HG03095 (cell line): Measurements from ENCODE around the gene ELK4.
A peak's percentile ranks its signal among the peaks of the same experiment; 100 is the strongest.

Source experiments
- ATAC-seq: cut with Tn5 transposase; IDR thresholded peaks from one replicate; pipeline ENCODE4 v1.9.1; 2021; ENCODE audit warnings: moderate library complexity; ENCODE audit not compliant: unreplicated experiment

ELK4 gene

DNA sequence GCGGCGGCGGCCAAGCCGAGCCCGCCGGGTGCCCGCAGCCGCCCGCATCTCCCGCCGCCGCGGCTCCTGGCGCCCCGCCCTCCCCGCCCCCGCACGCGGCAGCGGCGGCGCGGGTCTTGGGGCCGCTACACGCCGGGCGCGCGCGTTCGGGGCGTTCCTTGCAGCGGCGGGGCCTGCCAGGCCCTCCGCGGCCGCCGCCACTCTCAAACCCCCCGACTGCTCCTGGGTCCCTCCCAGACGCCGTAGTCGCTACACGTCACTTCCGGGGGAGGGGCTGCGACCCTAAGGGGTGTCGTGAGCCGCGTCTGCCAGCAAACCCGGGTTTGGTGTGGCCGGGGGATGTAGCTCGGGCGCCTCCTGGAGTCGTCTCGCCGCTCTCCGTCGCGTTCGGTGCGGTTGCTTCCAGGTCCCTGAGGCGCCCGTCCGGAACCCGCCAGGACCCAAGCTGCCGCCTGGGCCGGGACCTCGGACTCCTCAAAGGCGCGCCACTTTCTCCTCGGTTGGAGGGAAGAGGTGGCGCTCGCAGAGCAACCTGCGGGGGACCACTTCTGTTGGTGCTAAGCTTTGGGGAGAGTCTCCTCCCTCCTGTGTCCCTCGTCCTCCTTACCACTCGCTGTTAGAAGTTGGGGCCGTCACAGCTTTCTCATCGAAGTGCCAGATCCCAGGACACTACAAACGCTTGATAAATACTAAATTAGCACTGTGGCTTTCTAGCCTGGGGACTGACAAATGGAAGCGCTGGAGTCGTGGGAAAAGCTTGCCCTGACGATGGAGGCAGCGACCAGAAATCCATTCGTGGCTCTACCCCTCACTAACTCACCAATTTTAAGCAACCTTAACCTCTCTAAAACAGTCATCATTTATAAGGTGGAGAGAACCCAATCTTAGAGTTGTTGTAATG lies at the start of gene ELK4:
ELK4 (minus strand) TSS at position 244 of the 901 bp plus-strand sequence. CDS start 8,129 bp downstream, outside the sequence.
- peak; percentile 76 for ATAC-seq

DNA sequence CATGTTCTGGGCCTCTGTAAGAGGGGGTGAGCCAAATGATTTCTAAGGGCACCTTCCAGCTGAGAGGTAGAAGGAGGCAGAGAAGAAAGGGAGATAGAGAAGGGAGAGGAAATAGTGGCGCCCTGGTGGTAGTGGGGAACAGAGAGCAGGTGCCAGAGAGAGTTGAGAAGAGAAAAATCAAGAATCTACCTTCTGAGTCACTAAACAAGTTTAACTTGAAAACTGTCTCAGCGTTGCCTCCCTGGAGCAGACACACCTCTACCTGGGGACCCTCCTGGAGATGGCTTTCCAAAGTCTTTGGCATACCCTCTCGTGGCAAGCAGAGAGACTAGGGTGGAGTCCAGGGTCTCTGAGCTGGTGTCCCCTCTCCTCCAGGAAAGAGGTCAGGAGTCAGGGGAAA lies 49.6 kb upstream of the ELK4 start:
- ATAC-seq = no peak

- ATAC-seq = no peak
Measured at GRCh38 chr1:205680073-205680851, 48.5 kb upstream of the ELK4 start, which contains the start of gene SLC45A3. Gene SLC45A3 (minus strand): TSS chr1:205680509. CDS start chr1:205664656, 15,853 bp downstream.

- no peak for ATAC-seq
Measured at GRCh38 chr1:205678286-205679111, 46.7 kb upstream of the ELK4 start.

- no peak for ATAC-seq
Measured at GRCh38 chr1:205677167-205677566, 45.4 kb upstream of the ELK4 start.

DNA sequence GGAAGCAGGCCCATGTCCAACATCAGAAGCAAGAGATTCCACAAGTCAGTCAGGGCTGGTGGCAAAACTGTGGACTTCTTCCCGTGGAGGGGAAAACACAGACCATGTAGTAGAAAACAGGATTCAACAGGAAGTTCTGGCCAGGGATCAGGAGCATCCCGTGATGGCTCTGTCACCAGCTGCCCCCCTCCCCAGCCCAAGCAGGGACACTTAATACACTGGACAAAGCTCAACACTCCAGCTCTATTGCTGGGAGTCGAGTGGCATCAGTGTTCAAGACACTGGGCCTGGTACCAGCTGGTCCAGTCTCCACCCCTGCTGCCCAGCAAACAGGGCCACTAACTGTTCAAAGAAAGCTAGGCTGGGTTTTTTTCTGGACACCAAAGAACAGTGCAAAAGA lies 44.8 kb upstream of the ELK4 start:
- ATAC-seq = no peak

- no peak for ATAC-seq
Measured at GRCh38 chr1:205676002-205676401, 44.2 kb upstream of the ELK4 start.

DNA sequence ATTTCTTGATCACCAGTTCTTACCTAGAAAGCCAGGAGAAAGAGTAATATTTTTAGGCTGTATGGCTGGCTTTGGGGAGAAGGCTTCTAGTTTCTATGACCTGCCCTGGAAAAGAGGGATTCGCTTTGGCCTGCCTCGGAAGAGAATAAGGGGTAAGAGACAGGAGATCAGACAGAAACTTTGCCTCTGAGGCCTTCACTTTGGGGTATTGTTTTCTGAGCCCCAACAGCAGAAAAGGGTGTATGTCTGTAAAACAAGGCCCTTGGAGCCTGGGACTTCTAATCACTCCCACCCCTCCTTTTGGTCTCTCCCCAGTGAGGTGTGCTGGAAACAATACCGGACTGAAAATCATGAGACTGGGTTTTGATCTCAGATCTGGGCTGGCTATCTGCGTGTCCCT lies 43.4 kb upstream of the ELK4 start:
- no peak for ATAC-seq

GRCh38 chr1:205672970-205673369 lies 41.2 kb upstream of the ELK4 start:
- no peak for ATAC-seq

DNA sequence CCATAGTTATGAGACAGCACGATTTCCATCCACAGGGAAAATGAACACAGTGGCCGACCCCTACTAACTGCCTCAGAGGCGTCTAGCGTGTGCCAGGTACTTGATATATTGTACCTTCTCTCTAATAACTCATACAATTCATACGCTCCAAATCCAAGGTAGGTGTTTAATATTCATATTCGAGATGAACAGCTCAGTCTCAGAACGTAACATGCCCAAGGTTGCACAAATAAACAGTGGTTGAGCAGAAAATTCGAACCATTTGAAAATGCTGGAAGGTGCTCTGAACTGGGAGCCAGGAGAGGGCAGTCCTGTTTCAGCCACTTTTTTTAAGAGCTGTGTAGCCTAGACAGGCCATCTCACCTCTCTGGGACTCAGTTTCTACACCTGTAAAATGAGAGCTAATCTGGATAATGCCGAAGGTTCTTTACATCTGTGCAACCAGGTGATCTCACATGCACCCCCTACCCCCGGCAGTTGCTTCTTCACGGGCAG lies 40.6 kb upstream of the ELK4 start:
- ATAC-seq = no peak

DNA sequence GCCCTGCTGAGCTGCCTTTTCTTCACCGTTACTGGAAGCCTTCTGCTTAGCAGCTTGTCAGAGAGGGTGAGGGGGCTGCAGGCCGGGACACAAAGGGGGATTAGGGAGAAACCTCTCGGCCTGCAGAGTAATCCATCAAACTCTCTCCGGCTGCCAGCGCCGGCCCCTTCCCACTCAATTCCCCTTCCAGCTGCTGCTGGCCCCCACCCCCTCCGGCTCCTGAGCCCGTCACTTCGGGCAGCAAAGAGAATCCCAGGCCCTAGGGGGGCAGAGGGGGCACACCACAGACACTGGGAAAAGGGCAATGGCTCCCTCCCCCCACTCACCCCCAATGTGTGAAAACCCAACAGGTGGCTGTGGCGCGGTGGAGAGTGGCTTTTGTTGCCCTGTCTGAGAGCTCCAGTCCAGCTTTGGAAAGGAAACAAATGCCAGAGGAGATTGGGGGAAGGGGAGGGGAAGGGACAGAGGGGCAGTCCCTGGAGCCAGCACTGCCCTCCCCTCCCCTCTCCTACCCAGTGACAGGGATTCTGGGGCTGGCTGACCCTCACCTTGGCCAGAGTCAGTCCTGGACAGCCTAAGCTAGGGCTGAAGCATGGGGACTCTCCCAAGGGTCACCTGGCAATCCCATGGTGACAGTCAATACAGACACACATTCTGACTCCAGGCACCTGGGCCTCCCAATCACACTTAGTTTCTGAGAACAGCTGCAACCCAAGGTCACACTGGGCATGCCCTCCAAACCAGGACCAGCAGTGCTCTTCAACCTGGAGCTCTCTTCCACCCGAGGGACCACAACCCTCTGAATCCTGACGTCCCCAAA lies 39.0 kb upstream of the ELK4 start:
- ATAC-seq = no peak

DNA sequence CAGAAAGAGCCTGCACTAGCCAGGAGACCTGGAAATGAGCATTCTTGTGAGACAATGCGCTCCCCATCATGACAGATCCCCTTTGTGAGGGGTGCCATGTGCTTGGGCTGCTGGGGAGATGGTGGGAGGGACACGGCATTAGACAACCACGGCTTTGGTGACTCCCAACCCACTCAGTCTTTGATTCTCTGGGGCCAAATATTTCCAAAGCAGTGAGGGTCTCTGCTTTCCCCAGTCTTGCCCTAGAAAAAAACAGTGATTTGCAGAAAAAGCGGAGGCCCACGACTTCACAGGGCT lies 38.3 kb upstream of the ELK4 start:
- ATAC-seq = no peak

- ATAC-seq = no peak
Measured at GRCh38 chr1:205669341-205670149, 37.7 kb upstream of the ELK4 start.

- ATAC-seq = no peak
Measured at GRCh38 chr1:205668951-205669340, 37.1 kb upstream of the ELK4 start.

GRCh38 chr1:205667909-205668643 lies 36.3 kb upstream of the ELK4 start:
- ATAC-seq = no peak

DNA sequence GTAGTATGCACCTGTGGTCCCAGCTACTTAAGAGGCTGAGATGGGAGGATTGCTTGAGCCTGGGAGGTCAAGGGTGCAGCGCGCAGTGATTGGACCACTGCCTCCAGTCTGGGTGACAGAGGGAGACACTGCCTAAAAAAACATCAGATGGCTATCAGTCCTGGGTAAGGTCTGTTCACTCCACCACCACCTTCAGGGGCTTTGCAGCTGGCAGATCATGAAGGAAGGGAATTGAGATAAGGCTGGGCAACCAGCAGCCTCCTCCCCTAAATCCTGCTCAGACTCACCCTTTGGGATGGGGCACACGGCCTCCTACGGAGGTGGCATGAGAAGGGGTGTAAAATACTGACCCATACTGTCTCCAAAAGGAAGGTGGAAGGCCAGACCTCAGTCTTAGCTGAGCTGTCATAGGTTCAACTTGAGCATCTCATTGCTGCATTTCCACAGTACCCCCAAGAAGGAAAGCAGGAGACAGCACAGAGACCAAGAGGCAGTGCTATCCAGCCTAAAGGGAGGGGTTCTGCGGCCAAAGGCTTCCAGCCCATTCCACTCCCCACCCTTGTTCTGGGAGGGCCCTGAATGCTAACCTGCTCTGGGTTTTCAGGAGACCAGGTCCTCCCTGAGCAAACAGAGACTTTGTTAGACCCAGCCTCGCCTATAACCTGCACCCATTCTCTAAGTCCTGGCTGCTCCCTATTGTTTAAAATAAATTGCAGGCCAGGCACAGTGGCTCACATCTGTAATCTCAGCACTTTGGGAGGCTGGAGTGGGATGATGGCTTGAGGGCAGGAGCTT lies 34.8 kb upstream of the ELK4 start:
- no peak for ATAC-seq

DNA sequence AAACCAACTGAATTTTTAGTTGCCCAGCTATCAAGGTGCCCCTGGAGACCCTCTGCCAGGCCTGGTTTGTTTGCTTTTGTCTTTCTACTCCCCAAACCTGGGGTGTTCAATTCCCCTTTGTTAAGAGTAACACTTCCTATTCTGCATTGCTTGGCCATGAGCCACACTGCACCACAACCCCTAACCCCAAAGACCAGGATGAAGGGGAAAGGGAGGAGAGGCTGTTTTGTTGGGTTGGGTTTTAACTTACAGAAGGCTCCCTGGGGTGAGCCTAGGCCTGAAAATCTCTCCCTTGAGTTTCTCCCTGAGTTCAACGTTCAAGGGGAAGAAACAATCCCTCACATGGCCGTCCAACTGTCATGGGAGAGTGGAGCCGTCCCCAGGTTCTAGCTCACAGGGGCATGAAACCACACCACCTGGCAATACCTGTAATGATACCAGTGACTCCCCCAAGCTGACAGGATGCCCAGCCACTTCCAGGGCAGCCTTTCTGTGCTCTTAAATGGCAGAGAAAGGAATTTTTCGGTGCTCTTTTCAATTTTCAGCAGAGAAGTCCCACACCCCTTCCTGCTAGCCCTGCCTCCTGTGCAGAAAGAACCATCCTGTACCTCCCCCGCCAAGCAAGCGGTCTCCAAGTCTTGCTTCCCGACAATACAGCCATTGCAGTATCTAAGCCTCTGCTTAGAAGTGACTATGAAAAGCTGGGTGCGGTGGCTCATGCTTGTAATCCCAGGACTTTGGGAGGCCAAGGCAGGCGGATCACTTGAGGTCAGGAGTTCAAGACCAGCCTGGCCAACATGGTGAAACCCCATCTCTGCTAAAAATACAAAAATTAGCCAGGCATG lies 33.6 kb upstream of the ELK4 start:
- ATAC-seq = no peak
